ENCODE results near the gene CREG2. TPM values are rescaled to one million over a fixed set of nuclear protein-coding genes. Genes with fewer than 3 reads are reported as not detected.

The CREG2 gene
- total RNA-seq, 1 donor from 2014 or later, result 23.6 TPM

- H3K27me3 Mint-ChIP-seq (ENCODE audit: unreplicated experiment), result peaks cover 3% of the 10 kb centered on the region
- peaks cover 22% of the 10 kb centered on the region for H3K4me1 Mint-ChIP-seq (ENCODE audit: unreplicated experiment)
- no peaks in the 10 kb centered on the region for H3K9me3 Mint-ChIP-seq (ENCODE audit: unreplicated experiment)
- DNase-seq (ENCODE audit: low spot score), result no peak
- H3K27ac Mint-ChIP-seq (ENCODE audit: unreplicated experiment), result no peak overlapping the region
- no peak overlapping the region for H3K4me3 Mint-ChIP-seq (ENCODE audit: unreplicated experiment)
- TF ChIP-seq CTCF (IDR thresholded peaks at IDR 0.05; ENCODE audit: unreplicated experiment), result no peak
- H3K36me3 Mint-ChIP-seq (ENCODE audit: low read depth, unreplicated experiment), result no peaks in the 10 kb centered on the region
Measured at GRCh38 chr2:101342625-101343008, 44.7 kb downstream of the CREG2 start.

- Mint-ChIP-seq H3K27ac (ENCODE audit: unreplicated experiment) (peak overlapping the region; percentile 28), H3K27me3 (ENCODE audit: unreplicated experiment) (peaks cover 3% of the 10 kb centered on the region), H3K9me3 (ENCODE audit: unreplicated experiment) (no peaks in the 10 kb centered on the region), H3K36me3 (ENCODE audit: low read depth, unreplicated experiment) (no peaks in the 10 kb centered on the region), H3K4me1 (ENCODE audit: unreplicated experiment) (peaks cover 22% of the 10 kb centered on the region), H3K4me3 (ENCODE audit: unreplicated experiment) (peak overlapping the region; percentile 38)
- TF ChIP-seq CTCF (IDR thresholded peaks at IDR 0.05; ENCODE audit: unreplicated experiment), result peak; percentile 86
- DNase-seq (ENCODE audit: low spot score), result peak; percentile 86
Measured at GRCh38 chr2:101341901-101342624, 45.2 kb downstream of the CREG2 start.

GRCh38 chr2:101341421-101341820 lies 45.9 kb downstream of the CREG2 start:
- TF ChIP-seq CTCF (IDR thresholded peaks at IDR 0.05; ENCODE audit: unreplicated experiment), result no peak
- Mint-ChIP-seq H3K4me1 (ENCODE audit: unreplicated experiment) (peaks cover 22% of the 10 kb centered on the region), H3K27ac (ENCODE audit: unreplicated experiment) (no peak overlapping the region), H3K27me3 (ENCODE audit: unreplicated experiment) (peaks cover 3% of the 10 kb centered on the region), H3K36me3 (ENCODE audit: low read depth, unreplicated experiment) (no peaks in the 10 kb centered on the region), H3K9me3 (ENCODE audit: unreplicated experiment) (no peaks in the 10 kb centered on the region), H3K4me3 (ENCODE audit: unreplicated experiment) (no peak overlapping the region)
- no peak for DNase-seq (ENCODE audit: low spot score)

- Mint-ChIP-seq H3K9me3 (ENCODE audit: unreplicated experiment) (no peaks in the 10 kb centered on the region), H3K4me3 (ENCODE audit: unreplicated experiment) (no peak overlapping the region), H3K36me3 (ENCODE audit: low read depth, unreplicated experiment) (no peaks in the 10 kb centered on the region), H3K4me1 (ENCODE audit: unreplicated experiment) (peaks cover 22% of the 10 kb centered on the region), H3K27ac (ENCODE audit: unreplicated experiment) (no peak overlapping the region), H3K27me3 (ENCODE audit: unreplicated experiment) (peaks cover 3% of the 10 kb centered on the region)
- DNase-seq (ENCODE audit: low spot score), result no peak
- TF ChIP-seq CTCF (IDR thresholded peaks at IDR 0.05; ENCODE audit: unreplicated experiment), result no peak
Measured at GRCh38 chr2:101340141-101340551, 47.2 kb downstream of the CREG2 start.

- Mint-ChIP-seq H3K27ac (ENCODE audit: unreplicated experiment) (no peak overlapping the region), H3K36me3 (ENCODE audit: low read depth, unreplicated experiment) (no peaks in the 10 kb centered on the region), H3K4me3 (ENCODE audit: unreplicated experiment) (no peak overlapping the region)
Measured at GRCh38 chr2:101339266-101339880, 47.9 kb downstream of the CREG2 start.

More at GRCh38 chr2:101339266-101339880, 47.9 kb downstream of the CREG2 start:
- peaks cover 2% of the 10 kb centered on the region for H3K27me3 Mint-ChIP-seq (ENCODE audit: unreplicated experiment)
- H3K9me3 Mint-ChIP-seq (ENCODE audit: unreplicated experiment), result no peaks in the 10 kb centered on the region
- DNase-seq (ENCODE audit: low spot score), result no peak
- TF ChIP-seq CTCF (IDR thresholded peaks at IDR 0.05; ENCODE audit: unreplicated experiment), result no peak
- H3K4me1 Mint-ChIP-seq (ENCODE audit: unreplicated experiment), result peaks cover 22% of the 10 kb centered on the region
